ENCODE data around the gene CCNDBP1.
A peak's percentile ranks its signal among the peaks of the same experiment; 100 is the strongest.

CCNDBP1 gene

DNA sequence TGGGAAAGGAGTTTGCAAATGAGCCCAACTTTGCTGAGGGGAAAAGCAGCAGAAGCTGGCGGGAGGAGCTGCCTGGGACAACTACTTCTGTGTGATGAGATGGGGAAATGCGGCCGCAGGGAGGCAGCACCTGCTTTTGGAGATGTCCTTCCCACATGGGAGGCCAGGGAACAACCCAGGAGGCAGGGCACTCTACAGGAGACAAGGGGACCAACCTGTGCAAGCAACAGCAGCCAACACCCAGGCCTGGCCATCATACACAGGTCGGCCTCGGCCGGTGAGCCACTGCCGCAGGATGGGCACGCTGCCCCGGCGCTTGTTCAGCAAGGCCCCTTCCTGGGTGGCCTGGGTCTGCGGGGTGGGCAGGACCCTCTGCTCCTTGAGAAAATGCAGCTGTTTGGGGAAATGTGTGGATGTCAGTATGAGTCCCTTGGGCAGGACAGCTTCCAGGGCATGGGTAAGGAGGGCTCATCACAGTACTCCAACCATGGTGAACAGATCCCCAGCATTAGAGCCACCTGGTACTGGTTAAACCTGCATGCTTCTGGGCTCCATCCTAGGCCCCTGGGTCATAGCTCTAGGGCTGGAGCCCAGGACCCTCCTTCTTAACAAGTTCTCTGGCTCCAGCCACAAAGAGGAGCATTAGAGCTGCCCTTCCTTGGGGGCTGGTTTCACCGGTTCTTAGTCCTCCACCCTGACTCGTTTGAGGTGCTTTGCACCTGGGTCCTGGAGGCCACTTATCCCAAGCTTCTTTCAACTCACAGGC lies 24.0 kb downstream of the CCNDBP1 start:
- Histone ChIP-seq H3K36me3 (no peaks in the 10 kb centered on the region), H3K4me3 (ENCODE audit: low read depth, low read length) (no peak overlapping the region), H3K27ac (no peak overlapping the region), H3K27me3 (ENCODE audit: insufficient read depth, low read depth, severe bottlenecking) (no peaks in the 10 kb centered on the region), H3K9me3 (ENCODE audit: severe bottlenecking) (no peaks in the 10 kb centered on the region)
- no peak for DNase-seq
- TF ChIP-seq, protein P1, sequence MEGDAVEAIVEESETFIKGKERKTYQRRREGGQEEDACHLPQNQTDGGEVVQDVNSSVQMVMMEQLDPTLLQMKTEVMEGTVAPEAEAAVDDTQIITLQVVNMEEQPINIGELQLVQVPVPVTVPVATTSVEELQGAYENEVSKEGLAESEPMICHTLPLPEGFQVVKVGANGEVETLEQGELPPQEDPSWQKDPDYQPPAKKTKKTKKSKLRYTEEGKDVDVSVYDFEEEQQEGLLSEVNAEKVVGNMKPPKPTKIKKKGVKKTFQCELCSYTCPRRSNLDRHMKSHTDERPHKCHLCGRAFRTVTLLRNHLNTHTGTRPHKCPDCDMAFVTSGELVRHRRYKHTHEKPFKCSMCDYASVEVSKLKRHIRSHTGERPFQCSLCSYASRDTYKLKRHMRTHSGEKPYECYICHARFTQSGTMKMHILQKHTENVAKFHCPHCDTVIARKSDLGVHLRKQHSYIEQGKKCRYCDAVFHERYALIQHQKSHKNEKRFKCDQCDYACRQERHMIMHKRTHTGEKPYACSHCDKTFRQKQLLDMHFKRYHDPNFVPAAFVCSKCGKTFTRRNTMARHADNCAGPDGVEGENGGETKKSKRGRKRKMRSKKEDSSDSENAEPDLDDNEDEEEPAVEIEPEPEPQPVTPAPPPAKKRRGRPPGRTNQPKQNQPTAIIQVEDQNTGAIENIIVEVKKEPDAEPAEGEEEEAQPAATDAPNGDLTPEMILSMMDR (IDR thresholded peaks at IDR 0.05; ENCODE audit: low read depth, low read length), result peak; percentile 26; the same call in 1 of the 2 replicates

GRCh38 chr15:43210172-43210745 lies 25.1 kb downstream of the CCNDBP1 start:
- H3K27ac ChIP-seq, result no peak overlapping the region
- TF ChIP-seq, protein P1 (IDR thresholded peaks at IDR 0.05; ENCODE audit: low read depth, low read length), result no peak
- no peaks in the 10 kb centered on the region for H3K27me3 ChIP-seq (ENCODE audit: insufficient read depth, low read depth, severe bottlenecking)
- no peak overlapping the region for H3K4me3 ChIP-seq (ENCODE audit: low read depth, low read length)
- H3K36me3 ChIP-seq, result no peaks in the 10 kb centered on the region
- no peaks in the 10 kb centered on the region for H3K9me3 ChIP-seq (ENCODE audit: severe bottlenecking)
- no peak for DNase-seq

GRCh38 chr15:43210807-43211206 lies 25.6 kb downstream of the CCNDBP1 start:
- H3K27me3 ChIP-seq (ENCODE audit: insufficient read depth, low read depth, severe bottlenecking), result no peaks in the 10 kb centered on the region
- TF ChIP-seq, protein P1 (IDR thresholded peaks at IDR 0.05; ENCODE audit: low read depth, low read length), result no peak
- no peak overlapping the region for H3K4me3 ChIP-seq (ENCODE audit: low read depth, low read length)
- no peaks in the 10 kb centered on the region for H3K9me3 ChIP-seq (ENCODE audit: severe bottlenecking)
- no peak for DNase-seq
- no peak overlapping the region for H3K27ac ChIP-seq
- H3K36me3 ChIP-seq, result no peaks in the 10 kb centered on the region

GRCh38 chr15:43211224-43211735 lies 26.1 kb downstream of the CCNDBP1 start:
- Histone ChIP-seq H3K27ac (no peak overlapping the region), H3K4me3 (ENCODE audit: low read depth, low read length) (no peak overlapping the region), H3K36me3 (no peaks in the 10 kb centered on the region), H3K27me3 (ENCODE audit: insufficient read depth, low read depth, severe bottlenecking) (no peaks in the 10 kb centered on the region), H3K9me3 (ENCODE audit: severe bottlenecking) (no peaks in the 10 kb centered on the region)
- no peak for DNase-seq
- TF ChIP-seq, protein P1 (IDR thresholded peaks at IDR 0.05; ENCODE audit: low read depth, low read length), result no peak

- Histone ChIP-seq H3K4me3 (ENCODE audit: low read depth, low read length) (no peak overlapping the region), H3K27ac (no peak overlapping the region), H3K36me3 (no peaks in the 10 kb centered on the region), H3K27me3 (ENCODE audit: insufficient read depth, low read depth, severe bottlenecking) (no peaks in the 10 kb centered on the region), H3K9me3 (ENCODE audit: severe bottlenecking) (no peaks in the 10 kb centered on the region)
- no peak for DNase-seq
- TF ChIP-seq, protein P1 (IDR thresholded peaks at IDR 0.05; ENCODE audit: low read depth, low read length), result no peak
These were observed 27.1 kb downstream of the CCNDBP1 start for GRCh38 chr15:43212299-43212698.

Measured in WERI-Rb-1 (cell line).